HepG2 (cell line): ENCODE data around the gene MVK. TPM values are rescaled to one million over a fixed set of nuclear protein-coding genes. Genes with fewer than 3 reads are reported as not detected.
A peak's percentile ranks its signal among the peaks of the same experiment; 100 is the strongest.

Source experiments
- ADNP ChIP-seq: sonication (generic); formaldehyde crosslinking; IDR thresholded peaks from 2 replicates; pipeline ENCODE4 v1.4.0; 2020; ENCODE audit warnings: missing genetic modification reagents
- AGO2 ChIP-seq: fragments of 200-400 bp; formaldehyde crosslinking; optimal IDR thresholded peaks from 2 replicates; pipeline ENCODE3; 2017; ENCODE audit warnings: mild to moderate bottlenecking, low read depth, low read length, moderate library complexity
- CHD4 ChIP-seq: fragments of 200-600 bp; sonication (generic); IDR thresholded peaks from 2 replicates; pipeline ENCODE4 v1.7.0; 2017; ENCODE audit warnings: mild to moderate bottlenecking, low read length, borderline replicate concordance
- FOSL2 ChIP-seq: sonication (generic); formaldehyde crosslinking; IDR thresholded peaks from 2 replicates; pipeline ENCODE4 v1.4.0; 2020; ENCODE audit warnings: missing genetic modification reagents
- HNF4A ChIP-seq: sonication (generic); formaldehyde crosslinking; IDR thresholded peaks from 2 replicates; pipeline ENCODE4 v1.4.0; 2020; ENCODE audit warnings: missing genetic modification reagents
- KDM1A ChIP-seq: IDR thresholded peaks from 2 replicates; pipeline ENCODE4 v1.6.1; 2016; ENCODE audit warnings: missing compliant biosample characterization
- LCORL ChIP-seq, 2 experiments: fragments of 450-650 bp in 1 of 2; sonication (generic) in 1 of 2; formaldehyde crosslinking in 1 of 2; IDR thresholded peaks; 2 replicates each; pipeline versions ENCODE4 v1.5.0 to v1.6.1; 2017 to 2020; ENCODE audit warnings: antibody characterized with exemption in 1 of 2, missing genetic modification reagents in 1 of 2
- MTA1 ChIP-seq: sonication (generic); formaldehyde crosslinking; IDR thresholded peaks from 2 replicates; pipeline ENCODE4 v1.4.0; 2020; ENCODE audit warnings: missing genetic modification reagents, mild to moderate bottlenecking, borderline replicate concordance
- RBFOX2 ChIP-seq: fragments of 200-400 bp; formaldehyde crosslinking; IDR thresholded peaks from 2 replicates; pipeline ENCODE4 v1.6.1; 2017; ENCODE audit warnings: low read depth, mild to moderate bottlenecking, low read length
- RBM39 ChIP-seq: fragments of 200-400 bp; formaldehyde crosslinking; IDR thresholded peaks from one replicate; pipeline ENCODE4 v1.6.1; 2018; ENCODE audit warnings: antibody characterized with exemption, mild to moderate bottlenecking, low read depth, low read length; ENCODE audit not compliant: poor library complexity, severe bottlenecking
- SALL1 ChIP-seq: sonication (generic); formaldehyde crosslinking; IDR thresholded peaks from 2 replicates; pipeline ENCODE4 v1.8.0; 2022; ENCODE audit warnings: mild to moderate bottlenecking, missing genetic modification reagents
- SMAD1 ChIP-seq: sonication (generic); formaldehyde crosslinking; IDR thresholded peaks from 2 replicates; pipeline ENCODE4 v1.4.0; 2020; ENCODE audit warnings: missing genetic modification reagents, low read depth, mild to moderate bottlenecking, borderline replicate concordance
- SYNCRIP ChIP-seq: fragments of 200-400 bp; formaldehyde crosslinking; IDR thresholded peaks from 2 replicates; pipeline ENCODE4 v1.6.1; 2018; ENCODE audit warnings: mild to moderate bottlenecking, low read depth, low read length; ENCODE audit not compliant: insufficient read depth
- TCF7 ChIP-seq: sonication (generic); IDR thresholded peaks from 2 replicates; pipeline ENCODE4 v1.6.1; 2016; ENCODE audit warnings: antibody characterized with exemption, low read depth
- polyA plus RNA-seq, 8 experiments: library from polyadenylated mRNA; depleted of rRNA in 3 of 8; stranded (reverse) in 7 of 8; unstranded in 1 of 8; fragments of >200 nt; fragmentation: Illumina TruSeq in 4 of 8; extraction: Trizol in 4 of 8; gene quantifications; 2 replicates each; pipeline versions ENCODE4 v1.2.1 to v1.2.3, GENCODE V29; 2011 to 2016; ENCODE audit warnings: low read depth in 4 of 8, missing spikeins in 1 of 8, mixed read lengths in 1 of 8; ENCODE audit not compliant: insufficient read depth in 1 of 8
- total RNA-seq, 5 experiments: library from RNA; depleted of rRNA; stranded (reverse); fragments of >200 nt; fragmentation: Illumina TruSeq; extraction: Trizol; gene quantifications; 2 replicates each; pipeline ENCODE4 v1.2.3, GENCODE V29; 2016; ENCODE audit warnings: low read depth in 1 of 5
- TF ChIP-seq, protein P1 (sequence below): sonication (generic); formaldehyde crosslinking; IDR thresholded peaks from 2 replicates; pipeline ENCODE4 v1.4.0; 2020; ENCODE audit warnings: missing genetic modification reagents, borderline replicate concordance
- TF ChIP-seq, protein P2 (sequence below): sonication (generic); formaldehyde crosslinking; conservative IDR thresholded peaks from 2 replicates; pipeline ENCODE4 v1.4.0; 2020; ENCODE audit warnings: mild to moderate bottlenecking, missing genetic modification reagents, moderate library complexity
- TF ChIP-seq, protein P3 (sequence below): sonication (generic); formaldehyde crosslinking; IDR thresholded peaks from 2 replicates; pipeline ENCODE4 v1.4.0; 2020; ENCODE audit warnings: missing genetic modification reagents
- TF ChIP-seq, protein P4 (sequence below): sonication (generic); formaldehyde crosslinking; IDR thresholded peaks from 2 replicates; pipeline ENCODE4 v1.4.0; 2020; ENCODE audit warnings: missing genetic modification reagents
- TF ChIP-seq, protein P5 (sequence below): sonication (generic); formaldehyde crosslinking; IDR thresholded peaks from 2 replicates; pipeline ENCODE4 v1.4.0; 2020; ENCODE audit warnings: mild to moderate bottlenecking, missing genetic modification reagents

MVK gene
- total and polyA plus RNA-seq, 2 of the 13 experiments (the other 11 are each of a cell fraction or from before 2014, with no cell fraction given) = 11.6 to 66.9 TPM

DNA sequence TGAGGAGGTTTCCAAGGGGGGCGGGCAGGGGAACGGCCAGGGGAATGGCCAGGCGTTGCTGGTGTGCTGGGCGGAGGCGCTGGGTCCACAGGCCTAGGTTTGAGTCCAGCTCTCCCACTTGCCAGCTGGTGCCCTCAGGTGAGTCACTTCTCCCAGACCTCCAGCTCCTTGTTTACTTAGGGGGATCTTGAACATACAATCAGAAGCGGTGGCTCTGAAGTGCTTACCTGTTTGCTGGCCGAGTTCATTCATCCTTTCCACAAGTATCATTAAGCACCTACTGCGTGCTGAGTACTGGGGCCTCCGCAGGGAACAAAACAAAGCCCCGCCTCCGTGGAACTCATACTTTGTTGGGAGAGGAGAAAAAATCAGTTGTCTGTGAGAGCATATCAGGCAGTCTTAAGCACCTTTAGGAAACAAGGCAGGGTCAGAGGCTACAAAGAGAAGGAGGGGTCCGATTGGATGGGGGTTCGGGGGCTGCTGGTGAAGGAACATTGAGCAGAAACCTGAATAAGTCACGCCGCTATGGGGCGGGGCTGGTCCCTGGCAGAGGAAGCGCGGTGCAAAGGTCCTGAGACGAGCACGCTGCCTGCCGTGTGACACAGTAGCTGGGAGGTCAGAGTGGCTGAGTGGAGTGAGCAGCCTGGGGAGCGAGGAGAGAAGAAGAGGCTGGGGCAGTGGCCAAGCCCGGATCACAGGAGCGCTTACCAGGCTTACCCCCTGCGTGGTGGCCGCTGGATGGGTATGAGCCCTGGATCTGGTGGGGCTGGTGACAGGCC lies 15.1 kb downstream of the MVK start (continued):
- TF ChIP-seq, protein P1, sequence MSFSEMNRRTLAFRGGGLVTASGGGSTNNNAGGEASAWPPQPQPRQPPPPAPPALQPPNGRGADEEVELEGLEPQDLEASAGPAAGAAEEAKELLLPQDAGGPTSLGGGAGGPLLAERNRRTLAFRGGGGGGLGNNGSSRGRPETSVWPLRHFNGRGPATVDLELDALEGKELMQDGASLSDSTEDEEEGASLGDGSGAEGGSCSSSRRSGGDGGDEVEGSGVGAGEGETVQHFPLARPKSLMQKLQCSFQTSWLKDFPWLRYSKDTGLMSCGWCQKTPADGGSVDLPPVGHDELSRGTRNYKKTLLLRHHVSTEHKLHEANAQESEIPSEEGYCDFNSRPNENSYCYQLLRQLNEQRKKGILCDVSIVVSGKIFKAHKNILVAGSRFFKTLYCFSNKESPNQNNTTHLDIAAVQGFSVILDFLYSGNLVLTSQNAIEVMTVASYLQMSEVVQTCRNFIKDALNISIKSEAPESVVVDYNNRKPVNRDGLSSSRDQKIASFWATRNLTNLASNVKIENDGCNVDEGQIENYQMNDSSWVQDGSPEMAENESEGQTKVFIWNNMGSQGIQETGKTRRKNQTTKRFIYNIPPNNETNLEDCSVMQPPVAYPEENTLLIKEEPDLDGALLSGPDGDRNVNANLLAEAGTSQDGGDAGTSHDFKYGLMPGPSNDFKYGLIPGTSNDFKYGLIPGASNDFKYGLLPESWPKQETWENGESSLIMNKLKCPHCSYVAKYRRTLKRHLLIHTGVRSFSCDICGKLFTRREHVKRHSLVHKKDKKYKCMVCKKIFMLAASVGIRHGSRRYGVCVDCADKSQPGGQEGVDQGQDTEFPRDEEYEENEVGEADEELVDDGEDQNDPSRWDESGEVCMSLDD (CRISPR knock-in tag) = peak; percentile 44; the same call in 1 of the 2 replicates
- TF ChIP-seq, protein P2, sequence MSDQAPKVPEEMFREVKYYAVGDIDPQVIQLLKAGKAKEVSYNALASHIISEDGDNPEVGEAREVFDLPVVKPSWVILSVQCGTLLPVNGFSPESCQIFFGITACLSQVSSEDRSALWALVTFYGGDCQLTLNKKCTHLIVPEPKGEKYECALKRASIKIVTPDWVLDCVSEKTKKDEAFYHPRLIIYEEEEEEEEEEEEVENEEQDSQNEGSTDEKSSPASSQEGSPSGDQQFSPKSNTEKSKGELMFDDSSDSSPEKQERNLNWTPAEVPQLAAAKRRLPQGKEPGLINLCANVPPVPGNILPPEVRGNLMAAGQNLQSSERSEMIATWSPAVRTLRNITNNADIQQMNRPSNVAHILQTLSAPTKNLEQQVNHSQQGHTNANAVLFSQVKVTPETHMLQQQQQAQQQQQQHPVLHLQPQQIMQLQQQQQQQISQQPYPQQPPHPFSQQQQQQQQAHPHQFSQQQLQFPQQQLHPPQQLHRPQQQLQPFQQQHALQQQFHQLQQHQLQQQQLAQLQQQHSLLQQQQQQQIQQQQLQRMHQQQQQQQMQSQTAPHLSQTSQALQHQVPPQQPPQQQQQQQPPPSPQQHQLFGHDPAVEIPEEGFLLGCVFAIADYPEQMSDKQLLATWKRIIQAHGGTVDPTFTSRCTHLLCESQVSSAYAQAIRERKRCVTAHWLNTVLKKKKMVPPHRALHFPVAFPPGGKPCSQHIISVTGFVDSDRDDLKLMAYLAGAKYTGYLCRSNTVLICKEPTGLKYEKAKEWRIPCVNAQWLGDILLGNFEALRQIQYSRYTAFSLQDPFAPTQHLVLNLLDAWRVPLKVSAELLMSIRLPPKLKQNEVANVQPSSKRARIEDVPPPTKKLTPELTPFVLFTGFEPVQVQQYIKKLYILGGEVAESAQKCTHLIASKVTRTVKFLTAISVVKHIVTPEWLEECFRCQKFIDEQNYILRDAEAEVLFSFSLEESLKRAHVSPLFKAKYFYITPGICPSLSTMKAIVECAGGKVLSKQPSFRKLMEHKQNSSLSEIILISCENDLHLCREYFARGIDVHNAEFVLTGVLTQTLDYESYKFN = peak; percentile 41
- TF ChIP-seq CHD4 (peak; percentile 63; the same call in 1 of the 2 replicates), LCORL (IDR thresholded peaks at IDR 0.05) (no peak), LCORL (CRISPR knock-in tag; IDR thresholded peaks at IDR 0.05) (peak; percentile 10; the same call in 1 of the 2 replicates), KDM1A (CRISPR knock-in tag) (peak; percentile 42; the same call in 1 of the 2 replicates), RBM39 (peak; percentile 45), AGO2 (peak; percentile 63), SYNCRIP (no peak), TCF7 (peak; percentile 40; the same call in 1 of the 2 replicates), SMAD1 (0 out of 2 replicates have a peak, but pooled peaks have one; percentile 45), HNF4A (peak; percentile 68), RBFOX2 (peak; percentile 47), FOSL2 (peak; percentile 91), MTA1 (0 out of 2 replicates have a peak, but pooled peaks have one; percentile 47), SALL1 (CRISPR knock-in tag) (peak; percentile 18; the same call in 1 of the 2 replicates), ADNP (CRISPR knock-in tag) (0 out of 2 replicates have a peak, but pooled peaks have one; percentile 24)
- TF ChIP-seq, protein P3, sequence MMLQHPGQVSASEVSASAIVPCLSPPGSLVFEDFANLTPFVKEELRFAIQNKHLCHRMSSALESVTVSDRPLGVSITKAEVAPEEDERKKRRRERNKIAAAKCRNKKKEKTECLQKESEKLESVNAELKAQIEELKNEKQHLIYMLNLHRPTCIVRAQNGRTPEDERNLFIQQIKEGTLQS (CRISPR knock-in tag) = 0 out of 2 replicates have a peak, but pooled peaks have one; percentile 24
- TF ChIP-seq, protein P4, sequence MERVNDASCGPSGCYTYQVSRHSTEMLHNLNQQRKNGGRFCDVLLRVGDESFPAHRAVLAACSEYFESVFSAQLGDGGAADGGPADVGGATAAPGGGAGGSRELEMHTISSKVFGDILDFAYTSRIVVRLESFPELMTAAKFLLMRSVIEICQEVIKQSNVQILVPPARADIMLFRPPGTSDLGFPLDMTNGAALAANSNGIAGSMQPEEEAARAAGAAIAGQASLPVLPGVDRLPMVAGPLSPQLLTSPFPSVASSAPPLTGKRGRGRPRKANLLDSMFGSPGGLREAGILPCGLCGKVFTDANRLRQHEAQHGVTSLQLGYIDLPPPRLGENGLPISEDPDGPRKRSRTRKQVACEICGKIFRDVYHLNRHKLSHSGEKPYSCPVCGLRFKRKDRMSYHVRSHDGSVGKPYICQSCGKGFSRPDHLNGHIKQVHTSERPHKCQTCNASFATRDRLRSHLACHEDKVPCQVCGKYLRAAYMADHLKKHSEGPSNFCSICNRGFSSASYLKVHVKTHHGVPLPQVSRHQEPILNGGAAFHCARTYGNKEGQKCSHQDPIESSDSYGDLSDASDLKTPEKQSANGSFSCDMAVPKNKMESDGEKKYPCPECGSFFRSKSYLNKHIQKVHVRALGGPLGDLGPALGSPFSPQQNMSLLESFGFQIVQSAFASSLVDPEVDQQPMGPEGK (CRISPR knock-in tag) = peak; percentile 12; the same call in 1 of the 2 replicates
- TF ChIP-seq, protein P5, sequence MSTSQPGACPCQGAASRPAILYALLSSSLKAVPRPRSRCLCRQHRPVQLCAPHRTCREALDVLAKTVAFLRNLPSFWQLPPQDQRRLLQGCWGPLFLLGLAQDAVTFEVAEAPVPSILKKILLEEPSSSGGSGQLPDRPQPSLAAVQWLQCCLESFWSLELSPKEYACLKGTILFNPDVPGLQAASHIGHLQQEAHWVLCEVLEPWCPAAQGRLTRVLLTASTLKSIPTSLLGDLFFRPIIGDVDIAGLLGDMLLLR (CRISPR knock-in tag) = no peak
